CD4-positive, alpha-beta T cell treated with Interleukin-21 for 1 hour (primary cell): Measurements from ENCODE around the gene FAM185A.
"Not testable (repeated sequence)": the region's sequence is repeated elsewhere in the genome, so short reads cannot be mapped to it uniquely, and the experiment has no call there.

Source experiments
- DNase-seq: peaks from one replicate; pipeline ENCODE4 v3.0.0-alpha.2; 2020

Gene FAM185A

DNA sequence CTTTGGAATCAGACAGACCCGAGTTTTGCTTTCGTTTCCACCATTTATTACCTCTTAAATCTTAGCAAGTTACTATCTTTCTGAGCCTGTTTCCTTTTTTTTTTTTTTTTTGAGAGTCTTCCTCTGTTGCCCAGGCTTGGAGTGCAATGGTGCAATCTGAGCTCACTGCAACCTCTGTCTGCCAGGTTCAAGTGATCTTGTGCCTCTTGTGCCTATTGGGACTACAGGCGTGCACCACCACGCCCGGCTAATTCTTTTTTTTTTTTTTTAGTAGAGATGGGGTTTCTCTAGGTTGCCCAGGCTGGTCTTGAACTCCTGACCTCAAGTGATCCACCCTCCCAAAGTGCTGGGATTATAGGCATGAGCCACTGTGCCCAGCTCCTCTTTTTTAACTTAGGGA lies 84.5 kb downstream of the FAM185A start:
- no peak for DNase-seq

DNA sequence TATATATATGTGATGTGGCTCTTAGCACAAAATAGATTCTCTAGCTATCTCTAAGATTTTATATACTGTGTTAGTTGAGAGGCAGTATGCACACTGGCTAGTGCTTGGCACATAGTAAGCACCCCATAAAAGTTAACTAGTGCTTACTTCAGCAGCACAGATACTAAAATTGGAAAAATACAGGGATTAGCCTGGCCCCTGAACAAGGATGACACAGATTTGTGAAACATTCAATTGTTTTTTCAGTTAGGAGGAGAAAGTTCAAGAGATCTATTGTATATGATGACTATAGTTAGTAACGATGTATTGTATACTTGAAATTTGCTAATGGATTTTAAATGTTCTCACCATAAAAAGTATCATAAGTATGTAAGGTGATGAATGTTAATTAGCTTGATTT lies 85.7 kb downstream of the FAM185A start:
- no peak for DNase-seq

DNA sequence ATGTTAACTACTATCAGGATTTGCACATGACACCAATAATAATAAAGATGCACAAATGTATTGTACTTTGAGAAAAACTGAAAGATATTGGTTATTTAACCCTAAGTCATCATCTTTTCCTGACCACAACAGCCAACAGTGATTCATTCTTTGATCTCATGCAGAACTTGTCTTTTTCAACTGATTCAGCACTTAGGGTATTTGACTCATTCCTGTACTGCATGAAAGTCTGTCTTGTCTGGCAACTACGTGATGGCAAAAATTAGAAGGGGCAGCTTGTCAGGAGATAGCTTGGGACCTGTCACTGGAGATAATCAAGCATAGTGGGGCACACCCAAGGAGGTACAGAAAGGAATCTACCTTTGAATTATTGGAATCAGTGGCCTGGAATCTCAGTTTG lies 86.2 kb downstream of the FAM185A start:
- no peak for DNase-seq

DNA sequence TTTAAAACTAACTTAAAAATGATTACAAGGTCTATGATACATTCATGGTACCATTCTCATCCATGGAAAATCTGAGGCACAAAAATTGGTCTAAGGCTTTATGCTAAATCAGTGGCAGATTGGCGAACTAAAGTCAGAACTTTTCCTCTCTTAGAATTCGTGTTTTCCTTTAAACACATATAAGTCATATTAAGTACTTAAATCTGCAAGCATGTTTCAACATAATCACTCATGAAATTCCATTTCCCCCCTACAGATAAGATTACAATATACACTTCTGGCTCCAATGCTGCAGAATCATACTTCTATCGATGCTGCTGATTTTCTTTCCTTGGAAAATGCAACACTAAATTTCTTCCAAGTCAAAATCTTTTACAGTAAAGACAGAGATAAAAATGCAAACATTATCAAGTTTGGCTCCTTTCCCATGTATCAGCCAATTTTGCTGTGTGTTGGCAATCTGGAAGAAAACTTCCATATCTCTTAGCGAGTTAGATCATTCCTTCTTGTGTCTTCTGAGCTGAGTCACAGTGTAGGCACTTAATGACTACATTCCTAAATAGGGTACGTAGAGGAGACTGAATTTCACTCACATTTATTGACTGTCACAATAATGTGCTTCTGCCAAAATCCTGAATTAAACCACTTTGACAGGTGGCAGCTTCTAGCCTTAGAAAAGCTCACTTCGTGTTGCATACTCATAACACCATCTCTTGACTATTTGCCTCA lies 87.6 kb downstream of the FAM185A start:
- no peak for DNase-seq

DNA sequence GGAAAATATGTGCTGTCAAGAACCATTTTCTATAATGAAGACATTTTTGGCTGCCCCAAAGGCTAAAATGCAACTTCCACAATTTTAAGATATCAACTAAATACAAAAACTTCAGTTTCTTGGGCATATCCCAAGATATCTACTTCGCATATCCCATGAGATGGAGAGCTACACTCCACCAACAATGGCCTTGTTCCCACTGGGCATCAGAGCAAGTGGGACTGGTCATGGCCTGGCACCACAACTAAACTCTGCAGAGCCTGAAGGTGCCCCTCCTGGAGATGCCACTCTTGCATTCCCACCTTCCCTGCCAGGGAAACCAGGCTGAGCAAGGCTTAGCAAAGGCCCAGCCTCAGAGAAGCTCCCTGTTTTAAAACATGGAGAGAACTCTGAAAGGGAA lies 88.2 kb downstream of the FAM185A start:
- DNase-seq: no peak

DNA sequence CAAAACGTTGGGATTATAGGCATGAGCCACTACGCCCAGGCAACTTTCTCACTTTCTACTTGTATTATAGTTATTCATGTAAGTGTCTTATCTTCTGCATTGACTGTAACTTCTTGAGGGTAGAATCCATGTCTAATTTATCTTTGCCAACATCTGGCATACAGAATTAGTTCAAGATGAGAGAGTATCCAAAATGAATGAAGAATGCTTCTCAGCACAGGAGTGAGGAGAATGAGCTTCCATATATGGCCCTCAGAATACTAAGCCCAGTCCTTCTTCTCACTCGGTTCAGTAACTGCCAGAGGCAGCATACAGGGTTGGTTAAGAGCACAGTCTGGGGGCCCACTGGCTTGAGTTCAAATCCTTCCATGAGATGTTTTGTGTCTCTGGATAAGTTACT lies 89.0 kb downstream of the FAM185A start:
- DNase-seq: no peak

DNA sequence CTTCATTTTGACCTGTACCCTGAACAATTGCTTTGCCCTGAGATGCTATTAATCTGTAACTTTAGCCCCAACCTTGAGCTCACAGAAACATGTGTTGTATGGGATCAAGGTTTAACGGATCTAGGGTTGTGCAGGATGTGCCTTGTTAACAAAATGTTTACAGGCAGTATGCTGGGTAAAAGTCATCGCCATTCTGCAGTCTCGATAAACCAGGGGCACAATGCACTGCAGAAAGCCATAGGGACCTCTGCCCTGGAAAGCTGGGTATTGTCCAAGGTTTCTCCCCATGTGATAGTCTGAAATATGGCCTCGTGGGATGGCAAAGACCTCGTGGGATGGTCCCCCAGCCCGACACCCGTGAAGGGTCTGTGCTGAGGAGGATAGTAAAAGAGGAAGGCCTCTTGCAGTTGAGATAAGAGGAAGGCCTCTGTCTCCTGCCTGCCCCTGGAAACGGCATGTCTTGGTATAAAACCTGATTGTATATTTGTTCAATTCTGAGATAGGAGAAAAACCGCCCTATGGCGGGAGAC lies 89.8 kb downstream of the FAM185A start:
- not testable (repeated sequence) for DNase-seq

DNA sequence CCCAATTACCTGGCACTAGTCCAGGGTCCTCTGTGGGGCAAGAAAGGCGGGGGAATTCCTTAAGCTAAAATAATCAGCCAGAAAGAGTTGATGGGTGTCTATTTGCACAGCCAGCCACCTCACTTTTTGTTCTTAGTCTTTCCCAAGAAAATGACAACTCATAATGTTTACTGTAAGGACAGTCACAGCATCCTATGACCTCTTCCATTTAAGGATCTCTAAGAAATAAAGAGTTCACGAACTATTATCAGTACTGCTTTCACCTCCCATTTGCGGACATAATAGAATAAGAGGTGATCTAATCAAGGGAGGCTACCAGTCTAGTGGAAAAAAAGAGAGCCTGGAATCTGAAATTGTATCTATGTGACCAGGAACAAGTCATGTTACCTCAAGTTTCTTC lies 91.6 kb downstream of the FAM185A start:
- DNase-seq: no peak

DNA sequence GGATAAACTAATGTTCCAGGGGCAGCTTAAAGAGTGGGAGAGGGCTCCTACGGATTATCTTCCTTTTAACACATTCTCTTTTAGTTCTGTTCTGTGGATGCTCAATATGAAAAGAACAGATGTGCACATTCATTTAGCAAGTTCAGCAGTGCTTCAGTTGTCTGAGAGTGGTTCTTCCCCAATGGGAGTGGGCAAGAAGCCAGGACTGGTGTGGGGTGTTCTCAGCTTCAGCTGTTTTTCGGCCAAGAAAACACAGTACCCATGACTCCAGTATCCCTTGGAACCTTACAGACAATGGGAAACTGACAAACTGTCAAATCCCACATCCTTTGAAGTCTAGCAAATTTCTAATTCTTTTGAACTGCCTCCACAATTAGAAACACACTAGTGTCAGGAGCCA lies 92.5 kb downstream of the FAM185A start:
- DNase-seq: no peak

DNA sequence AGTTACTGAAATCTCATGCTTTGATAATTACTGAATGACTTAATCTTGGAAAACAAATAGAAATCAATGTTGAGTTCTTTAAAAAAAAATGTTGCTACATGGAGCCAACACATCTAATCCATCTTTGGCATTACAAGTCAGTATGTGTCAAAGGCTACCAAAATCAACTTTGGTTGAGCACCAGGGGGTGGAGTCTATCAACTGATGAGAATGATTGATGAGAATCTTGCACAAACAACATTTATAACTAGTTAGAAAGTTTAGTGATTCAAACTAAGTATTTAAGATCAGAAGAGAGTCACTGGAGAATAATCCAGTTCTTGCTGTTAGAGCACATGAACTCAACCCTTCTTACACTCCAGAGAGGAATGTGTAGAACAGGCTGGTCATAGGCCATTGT lies 93.5 kb downstream of the FAM185A start:
- DNase-seq: no peak

DNA sequence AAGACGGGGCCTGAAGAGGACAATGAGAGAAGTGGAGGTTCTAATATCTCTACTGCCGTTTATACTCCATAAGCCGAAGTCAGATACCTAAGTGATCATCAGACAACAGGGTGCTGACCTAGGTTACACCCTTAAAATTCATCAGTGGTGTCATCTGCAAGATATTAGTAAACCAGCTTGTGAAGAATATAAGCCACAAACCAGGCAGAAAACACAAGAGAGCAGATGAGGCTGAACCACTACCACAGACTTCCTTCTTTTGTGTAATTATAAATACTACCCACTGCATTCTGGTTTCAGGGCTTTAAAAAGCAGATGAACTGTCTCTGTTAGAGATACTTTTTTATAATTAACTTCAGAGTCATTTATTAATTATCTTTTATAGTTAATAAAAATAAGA lies 95.1 kb downstream of the FAM185A start:
- DNase-seq: no peak

DNA sequence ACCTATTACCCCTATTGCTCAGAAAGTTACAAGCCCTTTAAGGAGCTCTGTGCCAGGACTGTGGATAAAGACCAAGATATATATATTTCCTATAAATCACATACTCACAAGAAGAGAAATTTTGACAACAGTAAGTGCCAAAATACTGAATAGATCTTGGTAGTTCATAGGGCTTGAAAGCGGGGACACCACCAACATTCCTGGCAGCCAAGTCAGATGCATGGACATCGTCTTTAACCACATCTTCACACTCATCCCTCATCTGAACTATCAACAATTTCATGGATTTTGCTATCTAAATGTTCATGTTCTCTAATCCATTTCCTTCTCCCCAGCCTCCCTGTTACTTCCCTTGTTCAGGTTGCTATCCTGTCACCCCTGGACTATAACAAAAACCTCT lies 96.5 kb downstream of the FAM185A start:
- DNase-seq: no peak

DNA sequence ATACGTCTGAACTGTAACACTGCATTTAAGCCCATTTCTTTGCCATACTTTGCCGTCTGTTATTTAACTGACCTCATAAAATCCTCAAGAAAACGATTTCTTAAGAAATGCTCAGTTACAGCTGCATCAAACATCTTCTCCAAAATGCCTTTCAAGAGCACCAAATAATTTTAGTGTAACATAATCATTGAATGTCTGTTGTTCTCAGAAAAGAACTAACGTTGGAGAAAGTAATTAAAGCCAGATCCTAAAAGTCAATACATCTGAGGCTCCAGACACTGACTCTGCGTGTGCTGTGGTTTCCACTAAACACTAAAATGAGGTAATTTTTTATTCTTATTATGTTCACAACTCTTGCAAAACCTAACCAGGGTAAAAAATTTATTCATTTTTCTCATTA lies 100.3 kb downstream of the FAM185A start:
- DNase-seq: no peak

DNA sequence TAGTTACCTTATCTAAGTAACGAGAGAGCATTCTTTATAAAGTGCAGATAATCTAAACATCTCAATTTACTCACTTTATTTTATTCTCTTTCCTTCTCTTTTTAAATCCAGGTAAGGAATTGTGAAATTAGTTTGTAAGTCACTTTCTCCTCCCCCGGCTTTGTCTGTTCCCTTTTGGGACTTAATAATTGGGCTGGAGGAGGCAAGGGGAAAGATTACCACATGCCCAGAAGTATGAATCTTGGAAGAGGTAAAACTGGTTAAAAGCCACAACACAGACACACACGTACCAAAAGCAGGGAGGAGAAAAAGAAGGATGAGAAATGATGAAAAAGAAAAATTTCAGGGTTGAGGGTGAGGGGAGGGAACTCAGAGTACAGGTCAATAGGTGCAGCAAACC lies 100.7 kb downstream of the FAM185A start:
- no peak for DNase-seq

DNA sequence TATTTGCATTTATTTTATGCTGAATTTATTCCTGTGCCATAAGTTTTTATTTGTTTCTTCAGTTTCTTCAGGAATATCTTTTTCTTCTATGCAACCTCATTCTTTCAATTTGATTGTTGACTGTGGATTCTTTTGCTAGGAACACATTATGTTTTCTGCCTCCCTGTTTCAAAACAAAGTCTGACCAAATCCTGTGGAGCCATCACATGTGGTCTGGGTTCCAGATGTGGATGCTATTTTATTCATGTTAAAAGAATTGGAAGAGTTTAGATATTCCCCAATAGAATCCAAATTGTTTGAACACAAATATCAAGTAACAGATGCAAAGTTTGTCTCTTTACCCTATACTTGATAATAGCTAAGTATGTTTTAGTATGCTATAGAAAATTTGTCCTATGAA lies 107.2 kb downstream of the FAM185A start:
- no peak for DNase-seq
